ENCODE measurements around the gene PURA.

PURA gene

GRCh38 chr5:140075371-140075770 is 38.5 kb upstream of the PURA start:
- no peak overlapping the region for H3K27ac ChIP-seq (ENCODE audit: extremely low read depth, low read depth, low read length)
- ChIA-PET CTCF (interaction anchor here (0.6 to 5.7 kb wide), 10 partner anchors 10 to 106 kb away, joined by 3 to 109 read pairs (median 4); no protein-coding TSS in a partner anchor), POLR2A (no interaction called here)
- H3K4me1 ChIP-seq (ENCODE audit: control insufficient read depth, insufficient read depth, low read length) = no peaks in the 10 kb centered on the region
- H3K4me3 ChIP-seq (ENCODE audit: low read depth, low read length) = no peak overlapping the region
- H3K36me3 ChIP-seq (ENCODE audit: control insufficient read depth in 2 of 2, insufficient read depth in 1 of 2, low read length in 2 of 2) = no peaks in the 10 kb centered on the region
- H3K9me3 ChIP-seq (ENCODE audit: control insufficient read depth, insufficient read depth, low read depth, low read length) = no peaks in the 10 kb centered on the region
- TF ChIP-seq ZSCAN5A (tag by site-specific recombination; IDR thresholded peaks at IDR 0.05) (no peak), PRDM1 (tag by site-specific recombination; IDR thresholded peaks at IDR 0.05) (no peak), ZNF600 (tag by site-specific recombination; IDR thresholded peaks at IDR 0.05) (no peak), ZFP69B (tag by site-specific recombination; IDR thresholded peaks at IDR 0.05) (no peak), ZNF423 (tag by site-specific recombination; IDR thresholded peaks at IDR 0.05) (no peak), ZNF654 (tag by site-specific recombination; IDR thresholded peaks at IDR 0.05; ENCODE audit: low read depth) (peak; percentile 54), ZBTB7A (tag by site-specific recombination; IDR thresholded peaks at IDR 0.05; ENCODE audit: low read depth) (no peak), PRDM2 (tag by site-specific recombination; IDR thresholded peaks at IDR 0.05; ENCODE audit: borderline replicate concordance) (no peak), TRIM28 (IDR thresholded peaks at IDR 0.05; ENCODE audit: borderline replicate concordance, low read length) (no peak), CTCF (tag by site-specific recombination; IDR thresholded peaks at IDR 0.05) (0 out of 2 replicates have a peak, but pooled peaks have one; percentile 17), ZNF280C (tag by site-specific recombination; IDR thresholded peaks at IDR 0.05) (no peak), REST (tag by site-specific recombination; IDR thresholded peaks at IDR 0.05) (no peak)
